Measurements from ENCODE around the gene FASN. TPM values are rescaled to one million over a fixed set of nuclear protein-coding genes. Genes with fewer than 3 reads are reported as not detected.

Gene FASN
- total and polyA plus RNA-seq, 2 of the 13 experiments (the other 11 are each of a cell fraction or from before 2014, with no cell fraction given), result 51.7 to 101 TPM

GRCh38 chr17:82064433-82065192 is 33.4 kb downstream of the FASN start (continued):
- TF ChIP-seq HNRNPLL (IDR thresholded peaks at IDR 0.05; ENCODE audit: low read depth, low read length, poor library complexity, severe bottlenecking), result peak; percentile 33
- peak; percentile 95 for TF ChIP-seq AGO2 (optimal IDR thresholded peaks at IDR 0.05; ENCODE audit: low read depth, low read length)
- TF ChIP-seq ZNF605 (CRISPR knock-in tag; IDR thresholded peaks at IDR 0.05), result peak; percentile 79
- no peak for TF ChIP-seq HNRNPH1 (optimal IDR thresholded peaks at IDR 0.05; ENCODE audit: low read depth, low read length)
- TF ChIP-seq ZNF441 (CRISPR knock-in tag; IDR thresholded peaks at IDR 0.05; ENCODE audit: borderline replicate concordance), result no peak
- TF ChIP-seq MXD3 (CRISPR knock-in tag; IDR thresholded peaks at IDR 0.05), result no peak
- TF ChIP-seq, protein P1, sequence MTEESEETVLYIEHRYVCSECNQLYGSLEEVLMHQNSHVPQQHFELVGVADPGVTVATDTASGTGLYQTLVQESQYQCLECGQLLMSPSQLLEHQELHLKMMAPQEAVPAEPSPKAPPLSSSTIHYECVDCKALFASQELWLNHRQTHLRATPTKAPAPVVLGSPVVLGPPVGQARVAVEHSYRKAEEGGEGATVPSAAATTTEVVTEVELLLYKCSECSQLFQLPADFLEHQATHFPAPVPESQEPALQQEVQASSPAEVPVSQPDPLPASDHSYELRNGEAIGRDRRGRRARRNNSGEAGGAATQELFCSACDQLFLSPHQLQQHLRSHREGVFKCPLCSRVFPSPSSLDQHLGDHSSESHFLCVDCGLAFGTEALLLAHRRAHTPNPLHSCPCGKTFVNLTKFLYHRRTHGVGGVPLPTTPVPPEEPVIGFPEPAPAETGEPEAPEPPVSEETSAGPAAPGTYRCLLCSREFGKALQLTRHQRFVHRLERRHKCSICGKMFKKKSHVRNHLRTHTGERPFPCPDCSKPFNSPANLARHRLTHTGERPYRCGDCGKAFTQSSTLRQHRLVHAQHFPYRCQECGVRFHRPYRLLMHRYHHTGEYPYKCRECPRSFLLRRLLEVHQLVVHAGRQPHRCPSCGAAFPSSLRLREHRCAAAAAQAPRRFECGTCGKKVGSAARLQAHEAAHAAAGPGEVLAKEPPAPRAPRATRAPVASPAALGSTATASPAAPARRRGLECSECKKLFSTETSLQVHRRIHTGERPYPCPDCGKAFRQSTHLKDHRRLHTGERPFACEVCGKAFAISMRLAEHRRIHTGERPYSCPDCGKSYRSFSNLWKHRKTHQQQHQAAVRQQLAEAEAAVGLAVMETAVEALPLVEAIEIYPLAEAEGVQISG (CRISPR knock-in tag; IDR thresholded peaks at IDR 0.05), result no peak; the same call in 1 of the 2 replicates
- TF ChIP-seq MTF1 (CRISPR knock-in tag; IDR thresholded peaks at IDR 0.05), result no peak
- no peak for TF ChIP-seq MIER3 (CRISPR knock-in tag; IDR thresholded peaks at IDR 0.05; ENCODE audit: borderline replicate concordance)
- no peak for TF ChIP-seq ZBTB37 (CRISPR knock-in tag; IDR thresholded peaks at IDR 0.05)
- 0 out of 2 replicates have a peak, but pooled peaks have one; percentile 54 for TF ChIP-seq THAP9 (CRISPR knock-in tag; IDR thresholded peaks at IDR 0.05; ENCODE audit: borderline replicate concordance)
- no peak for TF ChIP-seq ZNF570 (CRISPR knock-in tag; IDR thresholded peaks at IDR 0.05; ENCODE audit: borderline replicate concordance)
- TF ChIP-seq ZNF33B (CRISPR knock-in tag; IDR thresholded peaks at IDR 0.05), result no peak
- no peak for TF ChIP-seq ZNF784 (CRISPR knock-in tag; IDR thresholded peaks at IDR 0.05; ENCODE audit: borderline replicate concordance)
- TF ChIP-seq SALL1 (CRISPR knock-in tag; IDR thresholded peaks at IDR 0.05), result no peak
- TF ChIP-seq, protein P2, sequence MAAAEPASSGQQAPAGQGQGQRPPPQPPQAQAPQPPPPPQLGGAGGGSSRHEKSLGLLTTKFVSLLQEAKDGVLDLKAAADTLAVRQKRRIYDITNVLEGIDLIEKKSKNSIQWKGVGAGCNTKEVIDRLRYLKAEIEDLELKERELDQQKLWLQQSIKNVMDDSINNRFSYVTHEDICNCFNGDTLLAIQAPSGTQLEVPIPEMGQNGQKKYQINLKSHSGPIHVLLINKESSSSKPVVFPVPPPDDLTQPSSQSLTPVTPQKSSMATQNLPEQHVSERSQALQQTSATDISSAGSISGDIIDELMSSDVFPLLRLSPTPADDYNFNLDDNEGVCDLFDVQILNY (CRISPR knock-in tag; conservative IDR thresholded peaks at IDR 0.05), result no peak
- TF ChIP-seq, protein P3, sequence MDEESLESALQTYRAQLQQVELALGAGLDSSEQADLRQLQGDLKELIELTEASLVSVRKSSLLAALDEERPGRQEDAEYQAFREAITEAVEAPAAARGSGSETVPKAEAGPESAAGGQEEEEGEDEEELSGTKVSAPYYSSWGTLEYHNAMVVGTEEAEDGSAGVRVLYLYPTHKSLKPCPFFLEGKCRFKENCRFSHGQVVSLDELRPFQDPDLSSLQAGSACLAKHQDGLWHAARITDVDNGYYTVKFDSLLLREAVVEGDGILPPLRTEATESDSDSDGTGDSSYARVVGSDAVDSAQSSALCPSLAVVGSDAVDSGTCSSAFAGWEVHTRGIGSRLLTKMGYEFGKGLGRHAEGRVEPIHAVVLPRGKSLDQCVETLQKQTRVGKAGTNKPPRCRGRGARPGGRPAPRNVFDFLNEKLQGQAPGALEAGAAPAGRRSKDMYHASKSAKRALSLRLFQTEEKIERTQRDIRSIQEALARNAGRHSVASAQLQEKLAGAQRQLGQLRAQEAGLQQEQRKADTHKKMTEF (CRISPR knock-in tag; IDR thresholded peaks at IDR 0.05), result peak; percentile 54; the same call in 1 of the 2 replicates

All from HepG2 (cell line).